ENCODE data around the gene NREP.

The NREP gene

DNA sequence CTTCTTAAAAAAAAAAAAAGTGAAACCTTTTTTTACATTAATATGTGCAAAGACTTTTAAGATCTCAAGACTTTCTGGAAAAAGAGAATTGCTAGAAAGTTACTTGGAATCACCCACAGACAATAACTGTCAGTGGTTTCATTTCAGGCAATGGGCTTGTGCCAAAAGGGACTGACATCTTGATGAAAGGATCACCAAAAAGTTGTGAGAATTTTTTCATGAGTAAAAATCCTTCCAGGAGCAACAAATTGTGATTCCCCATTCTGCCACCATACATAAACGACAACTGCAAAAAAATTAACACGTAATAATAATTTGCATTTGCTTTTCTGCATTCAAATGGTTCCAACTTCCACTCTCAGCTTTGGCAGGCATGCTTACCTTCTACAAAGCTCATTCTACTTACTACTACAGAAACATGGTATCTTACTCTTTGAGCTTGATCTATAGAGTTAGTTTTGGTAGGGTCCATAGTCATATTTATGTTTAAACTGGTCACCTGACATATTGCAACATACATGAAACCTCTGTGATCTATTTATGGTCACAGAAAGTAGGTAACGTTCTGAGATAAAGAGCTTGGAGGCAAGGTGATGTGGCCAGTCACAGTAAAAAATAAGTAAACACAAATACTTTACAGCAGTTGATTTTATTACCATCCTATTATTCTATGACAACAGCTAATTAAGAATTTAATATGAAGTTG lies 3.0 kb downstream of the NREP start:
- H3K27me3 Mint-ChIP-seq = peaks cover 8% of the 10 kb centered on the region
- H3K4me1 Mint-ChIP-seq = peaks cover 32% of the 10 kb centered on the region
- H3K27ac Mint-ChIP-seq = no peak overlapping the region
- no peak overlapping the region for H3K4me3 Mint-ChIP-seq
- no peak for DNase-seq
- CTCF ChIA-PET = interaction anchor here (0.9 kb wide), 1 partner anchor 69 kb away, joined by 3 read pairs; no protein-coding TSS in a partner anchor
- H3K36me3 Mint-ChIP-seq = peaks cover 9% of the 10 kb centered on the region
- no peaks in the 10 kb centered on the region for H3K9me3 Mint-ChIP-seq

DNA sequence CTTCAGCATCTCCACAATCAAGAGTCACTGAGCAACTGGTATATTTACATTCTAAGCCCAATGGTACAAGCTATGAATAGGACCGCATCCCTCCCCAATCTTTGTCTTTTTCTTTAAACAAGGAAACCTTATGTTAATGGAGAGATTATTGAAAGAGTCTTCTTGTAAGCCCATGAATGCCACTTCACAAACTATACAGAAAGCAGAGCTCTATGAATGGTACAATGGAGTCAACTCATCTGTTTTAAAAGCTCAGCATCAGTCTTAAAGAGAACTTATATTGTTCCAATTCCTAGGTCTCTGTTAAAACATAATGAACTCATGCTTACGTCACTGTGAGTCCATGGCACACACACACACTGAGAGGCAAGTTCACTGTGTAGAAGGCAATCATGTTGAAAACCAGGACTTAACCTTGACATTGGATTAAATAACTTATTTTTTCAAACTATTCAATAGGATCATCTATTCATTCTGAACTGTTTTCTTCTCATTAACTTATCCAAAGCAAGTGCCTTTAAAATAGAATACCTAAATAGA lies 4.5 kb downstream of the NREP start:
- DNase-seq = no peak
- CTCF ChIA-PET = no interaction called here
- peaks cover 11% of the 10 kb centered on the region for H3K36me3 Mint-ChIP-seq
- no peak overlapping the region for H3K27ac Mint-ChIP-seq
- peaks cover 25% of the 10 kb centered on the region for H3K4me1 Mint-ChIP-seq
- no peaks in the 10 kb centered on the region for H3K9me3 Mint-ChIP-seq
- peaks cover 8% of the 10 kb centered on the region for H3K27me3 Mint-ChIP-seq
- H3K4me3 Mint-ChIP-seq = no peak overlapping the region

DNA sequence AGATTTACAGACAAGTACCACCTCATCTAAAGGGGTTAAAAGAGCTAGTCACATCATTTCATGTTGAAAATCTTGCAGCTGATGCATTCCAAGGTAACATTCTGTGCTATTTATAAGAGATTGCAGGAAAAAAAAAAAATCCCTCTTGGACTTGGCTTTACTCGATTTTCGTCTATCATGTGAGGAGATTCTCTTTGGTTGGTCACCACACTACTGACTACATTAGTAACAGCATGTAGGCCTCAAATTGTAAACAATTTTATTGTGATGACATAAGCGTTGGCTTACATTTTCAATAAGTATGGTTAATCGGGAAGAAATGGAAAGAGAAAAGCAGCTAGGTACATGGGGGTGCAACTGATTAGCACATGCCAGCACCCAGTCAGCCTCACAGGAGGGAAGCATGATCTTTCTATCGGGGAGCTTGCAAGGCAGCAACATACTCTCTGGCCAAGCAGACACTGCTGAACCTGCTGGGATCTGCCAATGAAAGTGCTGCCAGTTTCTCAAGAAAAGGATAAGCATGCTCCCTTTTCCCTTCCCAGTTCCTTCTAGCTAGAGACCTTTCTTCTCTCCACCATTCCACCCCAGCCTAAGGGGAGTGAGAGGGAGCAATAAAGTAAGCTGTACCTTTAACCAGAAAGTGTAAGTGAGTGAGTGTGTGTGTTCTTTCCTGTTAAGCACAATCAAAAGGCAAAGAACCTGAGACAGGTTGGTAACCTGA lies 7.5 kb downstream of the NREP start:
- CTCF ChIA-PET = no interaction called here
- H3K36me3 Mint-ChIP-seq = peaks cover 7% of the 10 kb centered on the region
- H3K9me3 Mint-ChIP-seq = no peaks in the 10 kb centered on the region
- no peak overlapping the region for H3K27ac Mint-ChIP-seq
- H3K4me1 Mint-ChIP-seq = peaks cover 7% of the 10 kb centered on the region
- H3K27me3 Mint-ChIP-seq = peaks cover 8% of the 10 kb centered on the region
- no peak overlapping the region for H3K4me3 Mint-ChIP-seq
- DNase-seq = no peak

DNA sequence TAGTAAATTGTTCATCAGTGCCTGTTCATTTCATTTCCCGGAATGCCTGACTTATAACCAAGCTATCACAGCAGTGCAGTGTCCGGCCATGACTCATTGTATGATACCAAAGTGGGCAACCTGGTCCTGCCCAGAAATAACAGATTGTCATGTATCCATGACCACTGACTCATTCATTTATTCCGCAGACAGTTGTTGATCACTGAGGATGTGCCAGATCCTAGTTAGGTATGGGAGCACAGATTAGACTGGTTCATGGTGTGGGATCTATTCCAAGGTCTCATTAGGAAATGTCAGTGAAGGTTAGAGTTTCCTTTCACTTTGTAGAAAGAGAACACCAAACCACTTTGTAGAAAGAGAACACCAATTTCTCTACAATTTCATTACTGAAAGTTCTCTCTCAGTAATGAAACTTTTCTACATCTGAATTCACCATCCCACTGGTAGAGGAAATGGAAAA lies 8.7 kb downstream of the NREP start:
- CTCF ChIA-PET = no interaction called here
- H3K27ac Mint-ChIP-seq = no peak overlapping the region
- H3K4me1 Mint-ChIP-seq = no peaks in the 10 kb centered on the region
- no peak for DNase-seq
- no peak overlapping the region for H3K4me3 Mint-ChIP-seq
- peaks cover 4% of the 10 kb centered on the region for H3K36me3 Mint-ChIP-seq
- no peaks in the 10 kb centered on the region for H3K9me3 Mint-ChIP-seq
- H3K27me3 Mint-ChIP-seq = peaks cover 14% of the 10 kb centered on the region

DNA sequence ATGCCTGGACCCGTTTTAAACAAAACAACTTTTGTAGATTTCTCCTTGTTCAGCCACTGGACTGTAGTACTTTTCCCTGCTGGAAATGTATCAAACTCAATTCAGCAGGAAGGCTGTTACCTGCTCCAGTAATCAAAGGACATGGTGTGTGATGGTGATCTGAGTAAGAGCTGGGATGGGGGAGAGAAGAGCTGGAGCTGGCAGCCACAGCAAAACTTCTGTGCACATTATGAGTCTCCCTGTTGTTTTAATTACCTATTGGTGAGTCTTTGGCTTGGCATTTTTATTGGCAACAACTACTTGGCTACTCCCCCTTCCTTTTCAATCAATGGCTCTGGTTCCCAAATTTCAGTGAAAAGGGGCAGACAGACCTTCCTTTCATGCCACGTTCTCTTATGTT lies 9.7 kb downstream of the NREP start:
- DNase-seq = no peak
- Mint-ChIP-seq H3K4me3 (no peak overlapping the region), H3K9me3 (no peaks in the 10 kb centered on the region), H3K27me3 (peaks cover 12% of the 10 kb centered on the region), H3K36me3 (peaks cover 4% of the 10 kb centered on the region), H3K27ac (no peak overlapping the region), H3K4me1 (peaks cover 7% of the 10 kb centered on the region)
- CTCF ChIA-PET = no interaction called here

DNA sequence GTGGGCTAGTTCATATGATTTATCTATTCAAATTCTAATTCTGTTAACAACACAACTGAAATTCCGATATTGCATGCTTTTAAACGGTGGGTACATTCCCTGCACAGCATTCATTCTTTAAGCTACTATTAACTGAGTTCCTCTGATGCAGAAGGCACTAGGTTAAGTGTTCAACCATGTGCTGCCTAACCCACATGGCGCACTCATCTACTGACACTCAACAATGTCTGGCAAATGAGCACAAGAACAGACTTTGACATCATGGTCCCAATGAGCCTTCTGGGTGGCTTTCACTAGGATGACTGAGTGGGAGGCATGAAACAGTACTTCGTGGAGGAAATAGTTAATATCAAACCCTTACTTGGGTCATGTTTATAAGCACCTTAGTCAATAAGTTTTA lies 10.2 kb downstream of the NREP start:
- Mint-ChIP-seq H3K4me1 (peaks cover 13% of the 10 kb centered on the region), H3K4me3 (no peak overlapping the region), H3K27ac (no peak overlapping the region), H3K9me3 (no peaks in the 10 kb centered on the region), H3K27me3 (peaks cover 10% of the 10 kb centered on the region), H3K36me3 (peaks cover 3% of the 10 kb centered on the region)
- no peak for DNase-seq
- CTCF ChIA-PET = no interaction called here

DNA sequence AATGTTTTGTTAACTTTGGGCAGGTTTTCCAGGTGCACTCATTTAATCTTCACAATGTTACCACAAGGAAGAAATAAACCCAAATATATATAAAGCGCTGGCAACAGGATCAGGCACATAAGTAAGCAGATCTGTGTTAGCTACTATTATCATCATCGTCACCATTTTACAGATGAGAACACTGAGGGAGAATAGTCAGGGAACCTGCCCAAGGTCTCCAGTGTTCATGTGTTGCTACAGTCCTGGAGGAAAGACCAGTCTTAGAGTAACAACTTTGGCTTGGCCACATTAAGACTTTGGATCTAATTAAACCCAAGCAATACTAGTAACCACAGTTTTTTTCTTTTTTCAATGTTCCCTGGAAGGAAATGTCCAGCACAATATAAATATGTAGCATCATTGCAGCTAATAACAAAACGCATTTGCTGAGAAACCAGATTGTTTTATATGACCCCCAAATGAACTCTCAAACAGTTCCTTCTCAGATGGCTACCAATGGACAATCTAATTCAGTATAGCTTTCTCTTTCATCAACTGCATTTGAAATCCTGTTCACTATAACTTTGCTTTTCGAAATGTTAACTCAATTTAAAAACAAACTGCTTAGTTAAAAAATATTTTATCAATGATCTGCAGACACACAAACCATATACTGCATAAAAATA lies 11.8 kb downstream of the NREP start:
- Mint-ChIP-seq H3K4me3 (no peak overlapping the region), H3K27me3 (peaks cover 13% of the 10 kb centered on the region), H3K36me3 (peaks cover 3% of the 10 kb centered on the region), H3K4me1 (peaks cover 25% of the 10 kb centered on the region), H3K9me3 (no peaks in the 10 kb centered on the region), H3K27ac (no peak overlapping the region)
- DNase-seq = no peak
- CTCF ChIA-PET = no interaction called here

DNA sequence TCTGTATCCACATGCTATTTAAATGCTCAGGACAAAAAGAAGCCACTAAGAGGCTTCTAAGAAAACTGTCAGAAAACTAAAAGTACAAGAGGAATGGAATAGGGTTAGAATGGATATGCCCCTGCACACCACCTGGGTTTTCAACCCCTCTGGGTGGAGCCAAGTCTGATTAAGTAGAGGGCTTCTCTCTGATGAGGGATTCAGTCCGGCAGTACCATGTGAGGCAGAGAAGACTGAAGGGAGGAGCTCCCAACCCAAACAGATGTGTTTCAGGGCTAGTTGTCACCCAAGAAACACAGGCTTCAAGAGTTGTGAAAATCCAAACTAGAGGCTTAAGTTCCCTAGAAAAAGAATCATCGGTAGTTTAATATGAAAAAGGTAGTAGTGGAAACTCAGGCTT lies 12.5 kb downstream of the NREP start:
- H3K4me3 Mint-ChIP-seq = no peak overlapping the region
- peaks cover 13% of the 10 kb centered on the region for H3K27me3 Mint-ChIP-seq
- H3K4me1 Mint-ChIP-seq = peaks cover 25% of the 10 kb centered on the region
- CTCF ChIA-PET = no interaction called here
- H3K9me3 Mint-ChIP-seq = no peaks in the 10 kb centered on the region
- peaks cover 3% of the 10 kb centered on the region for H3K36me3 Mint-ChIP-seq
- no peak overlapping the region for H3K27ac Mint-ChIP-seq
- no peak for DNase-seq

DNA sequence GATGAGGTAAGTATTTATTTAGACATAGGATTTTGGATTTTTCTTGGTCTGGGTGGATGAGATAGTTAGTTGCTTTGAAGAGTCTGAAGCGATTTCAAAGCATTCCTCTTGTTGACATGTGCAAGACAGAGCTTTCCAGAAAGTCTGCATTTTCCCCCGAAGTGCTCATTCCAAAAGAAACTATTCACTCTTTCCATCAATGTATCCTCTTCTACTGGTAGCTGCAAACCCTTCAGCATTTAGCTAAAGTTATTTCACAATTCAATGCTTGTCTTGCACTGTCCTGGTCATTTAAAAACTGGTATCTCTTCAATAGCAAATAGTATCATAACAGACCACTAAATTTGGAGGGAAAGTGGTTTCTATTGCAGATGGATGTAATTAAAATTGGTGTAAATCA lies 13.0 kb downstream of the NREP start:
- Mint-ChIP-seq H3K36me3 (peaks cover 3% of the 10 kb centered on the region), H3K4me1 (peaks cover 25% of the 10 kb centered on the region), H3K27ac (no peak overlapping the region), H3K9me3 (no peaks in the 10 kb centered on the region), H3K4me3 (no peak overlapping the region), H3K27me3 (peaks cover 16% of the 10 kb centered on the region)
- CTCF ChIA-PET = no interaction called here
- no peak for DNase-seq

DNA sequence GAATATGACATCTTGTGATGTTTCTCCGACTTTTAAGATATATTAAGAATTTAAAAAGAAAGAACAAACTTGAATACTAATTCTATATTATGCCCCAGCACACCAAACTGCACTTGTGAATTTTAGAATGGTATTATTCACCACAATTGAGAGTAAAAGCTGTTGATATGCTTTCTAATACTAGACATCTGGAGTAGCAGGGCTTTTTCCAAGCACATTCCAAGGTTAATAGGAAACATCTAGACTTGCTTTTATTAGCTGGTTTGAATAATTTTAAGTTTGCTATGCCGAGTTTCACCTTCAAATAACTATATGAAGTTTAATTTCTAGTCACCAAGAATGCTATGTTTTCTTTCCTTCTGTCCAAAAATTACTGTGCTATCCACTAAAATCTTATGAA lies 13.5 kb downstream of the NREP start:
- H3K9me3 Mint-ChIP-seq = no peaks in the 10 kb centered on the region
- H3K27ac Mint-ChIP-seq = no peak overlapping the region
- peaks cover 3% of the 10 kb centered on the region for H3K36me3 Mint-ChIP-seq
- no peak for DNase-seq
- H3K27me3 Mint-ChIP-seq = peaks cover 16% of the 10 kb centered on the region
- no peak overlapping the region for H3K4me3 Mint-ChIP-seq
- CTCF ChIA-PET = no interaction called here
- H3K4me1 Mint-ChIP-seq = peaks cover 25% of the 10 kb centered on the region

DNA sequence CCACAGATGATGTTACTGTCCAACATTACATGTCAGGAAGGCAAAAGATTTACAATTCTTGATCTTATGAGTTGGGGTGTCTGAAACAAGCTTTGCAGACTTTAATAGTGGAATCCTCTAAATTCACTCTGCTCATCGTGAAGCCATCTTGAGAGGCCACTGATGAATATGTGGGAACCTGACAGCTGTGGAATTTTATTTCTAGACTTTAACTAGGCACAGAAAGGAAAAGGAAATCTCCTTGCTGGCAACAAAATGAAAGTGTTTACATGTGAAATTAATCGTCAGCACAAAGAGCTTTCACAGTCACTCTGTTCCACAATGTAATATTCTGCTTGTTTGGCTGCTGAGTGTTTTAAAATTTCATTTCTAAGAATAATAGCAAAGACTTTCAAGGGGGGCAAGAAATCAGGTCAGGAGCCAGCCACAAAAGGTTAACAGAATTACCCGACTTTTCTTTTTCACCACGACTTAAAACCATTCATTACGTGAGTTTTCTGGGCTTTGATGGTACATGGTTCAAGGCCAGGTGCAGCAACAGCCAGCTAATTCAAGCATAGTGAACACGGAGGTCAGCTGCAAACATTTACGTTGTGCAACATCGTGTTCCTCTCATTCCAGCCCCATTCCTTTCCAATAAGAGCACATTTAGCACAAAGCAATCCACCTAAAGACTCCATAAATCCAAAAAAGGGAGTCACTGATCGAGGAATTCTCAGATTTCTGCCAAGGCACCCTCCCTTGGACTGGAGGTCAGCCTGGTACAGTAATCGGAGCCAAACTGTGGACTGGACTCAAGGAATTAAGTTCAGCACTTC lies 14.6 kb downstream of the NREP start:
- H3K4me3 Mint-ChIP-seq = peak overlapping the region; percentile 25
- H3K36me3 Mint-ChIP-seq = peaks cover 1% of the 10 kb centered on the region
- CTCF ChIA-PET = interaction anchor here (1.0 to 1.5 kb wide), 2 partner anchors 8 to 15 kb away, joined by 3 to 5 read pairs; partner anchors contain the start of gene NREP

DNA sequence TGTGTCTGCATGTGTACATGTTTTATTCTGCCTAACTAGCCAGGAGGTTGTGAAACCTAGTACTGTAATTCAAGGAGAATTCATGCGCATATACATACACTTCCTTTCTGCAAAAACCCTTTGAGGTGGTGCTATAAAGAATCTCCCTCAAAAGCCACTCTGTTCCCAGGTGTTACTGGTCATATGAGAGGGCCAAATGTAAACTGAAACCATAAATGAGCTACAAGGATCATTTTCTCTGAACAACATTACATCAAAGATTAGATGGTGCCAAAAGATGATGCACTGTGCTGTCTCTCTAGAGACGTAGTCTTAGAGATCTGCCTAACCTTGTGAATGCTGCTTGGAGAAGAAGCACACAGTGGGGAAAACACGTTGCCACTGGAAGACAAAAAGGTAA lies 15.7 kb downstream of the NREP start:
- H3K36me3 Mint-ChIP-seq = peaks cover 1% of the 10 kb centered on the region
- peak overlapping the region; percentile 4 for H3K4me3 Mint-ChIP-seq
- peaks cover 25% of the 10 kb centered on the region for H3K4me1 Mint-ChIP-seq
- CTCF ChIA-PET = interaction anchor here (1.5 kb wide), 1 partner anchor 16 kb away, joined by 3 read pairs; the partner anchor contains the start of gene NREP
- H3K27ac Mint-ChIP-seq = peak overlapping the region; percentile 79
- DNase-seq = no peak
- no peaks in the 10 kb centered on the region for H3K9me3 Mint-ChIP-seq
- peaks cover 16% of the 10 kb centered on the region for H3K27me3 Mint-ChIP-seq

More for the DNA sequence above, 14.6 kb downstream of the NREP start:
- Mint-ChIP-seq H3K9me3 (no peaks in the 10 kb centered on the region), H3K4me1 (peaks cover 25% of the 10 kb centered on the region), H3K27ac (peak overlapping the region; percentile 60), H3K27me3 (peaks cover 16% of the 10 kb centered on the region)
- no peak for DNase-seq

DNA sequence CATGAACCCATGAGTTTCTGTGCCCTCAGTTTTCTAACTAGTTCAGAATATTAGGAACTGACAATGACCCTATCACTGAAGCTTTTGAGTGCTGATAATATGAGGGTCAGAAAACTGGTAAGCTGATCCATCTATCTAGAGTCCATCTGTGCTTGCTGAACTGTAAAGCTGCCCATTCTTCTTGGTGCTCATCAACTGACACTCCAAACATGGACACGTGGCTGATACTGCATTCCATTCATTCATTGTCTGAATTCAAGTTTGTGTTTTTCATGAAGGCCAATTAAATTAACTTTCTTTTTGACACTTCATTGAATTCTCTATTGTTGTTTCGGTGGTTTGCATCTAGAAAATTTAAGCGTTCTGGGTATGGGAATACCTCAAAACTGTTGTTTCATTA lies 17.6 kb downstream of the NREP start:
- Mint-ChIP-seq H3K4me3 (no peak overlapping the region), H3K27me3 (peaks cover 12% of the 10 kb centered on the region), H3K36me3 (peaks cover 1% of the 10 kb centered on the region), H3K27ac (no peak overlapping the region), H3K4me1 (peaks cover 25% of the 10 kb centered on the region), H3K9me3 (no peaks in the 10 kb centered on the region)
- DNase-seq = no peak
- CTCF ChIA-PET = interaction anchor here (0.9 to 1.2 kb wide), 2 partner anchors 189 to 208 kb away, joined by 3 read pairs; no protein-coding TSS in a partner anchor

All from activated naive CD4-positive, alpha-beta T cell treated with anti-CD3 and anti-CD28 coated beads, Interleukin-2, amount 10 ng/mL, durations not matched to agents 7 days and 5 days (primary cell).